Parathyroid adenoma (tissue), 2 donors: Measurements from ENCODE around the gene ENPP7.

ENCODE experiments used
- H2AFZ ChIP-seq: fragments of 300-600 bp; sonication (generic); one replicate; pipeline ENCODE4 v1.7.0; 2017; ENCODE audit warnings: antibody characterized with exemption, mild to moderate bottlenecking
- H3K27ac ChIP-seq: fragments of 300-600 bp; sonication (generic); one replicate; pipeline ENCODE4 v1.7.0; 2017
- H3K27me3 ChIP-seq: fragments of 300-600 bp; sonication (generic); one replicate; pipeline ENCODE4 v1.7.0; 2017; ENCODE audit warnings: low read length; ENCODE audit not compliant: control insufficient read depth, insufficient read depth
- H3K36me3 ChIP-seq: fragments of 300-600 bp; sonication (generic); one replicate; pipeline ENCODE4 v1.7.0; 2017; ENCODE audit warnings: low read length; ENCODE audit not compliant: control insufficient read depth, insufficient read depth
- H3K4me1 ChIP-seq: fragments of 300-600 bp; sonication (generic); one replicate; pipeline ENCODE4 v1.7.0; 2017; ENCODE audit warnings: control low read depth
- H3K4me2 ChIP-seq: fragments of 300-600 bp; sonication (generic); one replicate; pipeline ENCODE4 v1.7.0; 2017; ENCODE audit warnings: low read length
- H3K4me3 ChIP-seq: fragments of 300-600 bp; sonication (generic); one replicate; pipeline ENCODE4 v1.7.0; 2017; ENCODE audit warnings: low read depth, low read length
- H3K79me2 ChIP-seq: fragments of 300-600 bp; sonication (generic); one replicate; pipeline ENCODE4 v1.7.0; 2017; ENCODE audit warnings: control low read depth
- H3K9ac ChIP-seq: fragments of 300-600 bp; sonication (generic); one replicate; pipeline ENCODE4 v1.7.0; 2017; ENCODE audit warnings: mild to moderate bottlenecking
- H3K9me3 ChIP-seq: fragments of 300-600 bp; sonication (generic); one replicate; pipeline ENCODE4 v1.7.0; 2017; ENCODE audit warnings: low read length; ENCODE audit not compliant: control insufficient read depth
- TF ChIP-seq, protein P1 (sequence below): fragments of 300-600 bp; sonication (generic); IDR thresholded peaks from one replicate; pipeline ENCODE4 v1.7.0; 2017; ENCODE audit warnings: antibody characterized with exemption, mild to moderate bottlenecking
- donor health status: primary hyperparathyroidism.

The ENPP7 gene

DNA sequence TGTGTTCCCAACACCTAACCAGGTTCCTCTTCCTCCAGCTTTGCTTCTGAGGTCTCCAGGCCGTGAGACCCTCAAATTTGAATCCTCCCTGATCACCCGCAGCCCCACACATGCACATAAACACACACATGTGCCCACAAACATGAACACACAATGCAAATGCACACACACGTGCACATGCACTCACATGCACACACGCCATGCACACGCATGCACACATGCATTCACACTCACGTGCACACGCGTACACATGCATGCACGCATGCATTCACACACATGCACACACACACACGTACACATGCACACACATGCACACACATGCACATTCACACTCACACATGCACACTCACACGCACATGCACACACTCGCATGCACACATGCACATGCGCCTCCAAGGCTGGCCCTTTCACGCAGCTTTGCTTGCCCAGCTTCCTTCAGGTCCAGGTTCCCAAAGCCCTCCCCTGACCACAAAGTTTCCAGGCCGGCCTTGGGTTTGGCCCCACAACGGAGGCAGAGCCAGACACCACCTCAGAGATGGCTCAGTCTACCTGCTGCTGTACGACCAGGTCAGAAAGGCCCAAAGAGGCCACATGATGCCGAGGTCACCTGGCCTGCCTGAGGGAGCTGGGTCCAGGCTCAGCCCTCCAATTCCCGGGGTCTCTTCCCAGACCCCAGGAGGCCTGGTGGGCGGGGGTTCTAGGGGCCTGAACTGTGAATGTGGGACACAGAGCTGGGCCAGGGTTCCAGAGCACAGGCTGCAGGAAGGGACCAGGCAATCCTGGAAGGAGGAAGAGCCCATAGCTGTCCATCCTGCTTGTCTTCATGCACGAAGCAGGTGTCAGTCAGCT lies 39.5 kb upstream of the ENPP7 start:
- Histone ChIP-seq H3K27me3 (no peaks in the 10 kb centered on the region), H3K36me3 (no peaks in the 10 kb centered on the region), H3K4me1 (no peaks in the 10 kb centered on the region), H3K9me3 (no peaks in the 10 kb centered on the region), H3K27ac (no peak overlapping the region), H3K4me3 (no peak overlapping the region), H3K9ac (no peak overlapping the region), H3K79me2 (no peaks in the 10 kb centered on the region), H3K4me2 (no peak overlapping the region), H2AFZ (no peak overlapping the region)
- TF ChIP-seq, protein P1, sequence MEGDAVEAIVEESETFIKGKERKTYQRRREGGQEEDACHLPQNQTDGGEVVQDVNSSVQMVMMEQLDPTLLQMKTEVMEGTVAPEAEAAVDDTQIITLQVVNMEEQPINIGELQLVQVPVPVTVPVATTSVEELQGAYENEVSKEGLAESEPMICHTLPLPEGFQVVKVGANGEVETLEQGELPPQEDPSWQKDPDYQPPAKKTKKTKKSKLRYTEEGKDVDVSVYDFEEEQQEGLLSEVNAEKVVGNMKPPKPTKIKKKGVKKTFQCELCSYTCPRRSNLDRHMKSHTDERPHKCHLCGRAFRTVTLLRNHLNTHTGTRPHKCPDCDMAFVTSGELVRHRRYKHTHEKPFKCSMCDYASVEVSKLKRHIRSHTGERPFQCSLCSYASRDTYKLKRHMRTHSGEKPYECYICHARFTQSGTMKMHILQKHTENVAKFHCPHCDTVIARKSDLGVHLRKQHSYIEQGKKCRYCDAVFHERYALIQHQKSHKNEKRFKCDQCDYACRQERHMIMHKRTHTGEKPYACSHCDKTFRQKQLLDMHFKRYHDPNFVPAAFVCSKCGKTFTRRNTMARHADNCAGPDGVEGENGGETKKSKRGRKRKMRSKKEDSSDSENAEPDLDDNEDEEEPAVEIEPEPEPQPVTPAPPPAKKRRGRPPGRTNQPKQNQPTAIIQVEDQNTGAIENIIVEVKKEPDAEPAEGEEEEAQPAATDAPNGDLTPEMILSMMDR: no peak

DNA sequence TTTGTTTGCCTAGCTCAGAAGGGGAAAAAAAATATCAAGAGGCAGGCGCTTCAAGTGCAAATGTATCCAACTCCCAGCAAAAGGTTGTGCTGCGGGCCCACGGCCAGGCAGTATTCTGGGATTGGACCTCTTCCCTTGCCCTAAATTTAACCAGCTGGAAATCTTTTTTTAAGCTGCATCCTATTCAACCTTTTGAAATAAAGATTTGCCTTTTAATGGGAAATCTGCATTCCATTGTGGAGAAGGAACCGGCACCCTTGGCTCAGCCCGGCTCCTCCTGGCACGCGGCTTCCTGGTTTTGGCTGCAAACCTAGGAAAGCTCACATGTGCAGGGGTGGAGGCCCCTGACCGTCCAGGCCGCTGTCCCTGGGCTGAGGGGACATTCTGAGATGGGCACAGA lies 38.8 kb upstream of the ENPP7 start:
- H3K4me3 ChIP-seq: no peak overlapping the region
- no peak overlapping the region for H3K4me2 ChIP-seq
- no peak overlapping the region for H3K27ac ChIP-seq
- H2AFZ ChIP-seq: no peak overlapping the region
- H3K27me3 ChIP-seq: no peaks in the 10 kb centered on the region
- H3K4me1 ChIP-seq: no peaks in the 10 kb centered on the region
- TF ChIP-seq, protein P1: no peak
- no peaks in the 10 kb centered on the region for H3K79me2 ChIP-seq
- no peaks in the 10 kb centered on the region for H3K9me3 ChIP-seq
- H3K36me3 ChIP-seq: no peaks in the 10 kb centered on the region
- H3K9ac ChIP-seq: no peak overlapping the region

DNA sequence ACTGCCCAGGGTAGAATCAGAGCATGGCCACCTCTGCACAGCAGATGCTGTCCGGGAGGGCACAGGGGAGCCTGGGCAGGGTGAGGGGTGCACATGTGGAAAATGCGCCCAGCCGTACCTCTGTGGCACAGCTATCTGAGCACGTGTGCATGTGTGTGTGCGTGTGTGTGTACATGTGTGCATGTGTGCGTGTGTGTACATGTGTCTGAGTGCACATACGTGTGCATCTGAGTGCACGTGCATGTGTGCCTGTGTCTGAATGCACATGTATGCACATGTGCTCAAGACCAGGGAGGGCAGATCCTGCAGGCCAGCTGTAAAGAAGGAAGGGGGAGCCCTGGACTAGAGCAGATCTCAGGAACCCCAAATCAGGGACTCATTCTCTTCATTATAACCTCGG lies 37.3 kb upstream of the ENPP7 start:
- Histone ChIP-seq H3K4me1 (no peaks in the 10 kb centered on the region), H2AFZ (no peak overlapping the region), H3K9me3 (no peaks in the 10 kb centered on the region), H3K36me3 (no peaks in the 10 kb centered on the region), H3K9ac (no peak overlapping the region), H3K27ac (no peak overlapping the region), H3K4me2 (no peak overlapping the region), H3K79me2 (no peaks in the 10 kb centered on the region), H3K27me3 (no peaks in the 10 kb centered on the region), H3K4me3 (no peak overlapping the region)
- TF ChIP-seq, protein P1: no peak

DNA sequence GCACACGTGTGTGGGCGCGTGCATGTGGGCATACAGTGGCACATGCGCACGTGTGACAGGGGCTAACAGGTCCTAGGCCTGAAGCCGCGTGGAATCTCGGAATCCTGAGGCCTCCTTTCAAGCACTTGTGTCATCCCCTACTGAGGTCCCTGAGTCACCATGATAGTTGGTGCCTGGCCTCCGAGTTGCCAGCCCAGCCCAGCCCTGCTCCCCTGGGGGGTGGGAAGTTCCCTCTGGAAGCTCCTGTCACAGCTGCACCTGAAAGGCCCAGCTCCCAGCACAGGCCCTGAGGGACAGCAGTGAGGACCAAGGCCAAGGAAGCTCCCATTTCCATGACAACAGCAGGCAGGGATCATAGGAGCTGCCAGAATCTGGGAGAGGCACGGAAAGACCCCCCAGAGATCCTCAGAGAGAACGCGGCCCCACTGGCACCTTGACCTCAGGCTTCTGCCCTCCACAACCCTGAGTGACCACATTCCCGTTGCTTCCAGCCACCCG lies 35.4 kb upstream of the ENPP7 start:
- H3K36me3 ChIP-seq: no peaks in the 10 kb centered on the region
- H3K79me2 ChIP-seq: no peaks in the 10 kb centered on the region
- no peaks in the 10 kb centered on the region for H3K4me1 ChIP-seq
- H3K9me3 ChIP-seq: no peaks in the 10 kb centered on the region
- no peak overlapping the region for H3K4me3 ChIP-seq
- TF ChIP-seq, protein P1: no peak
- no peak overlapping the region for H3K27ac ChIP-seq
- no peaks in the 10 kb centered on the region for H3K27me3 ChIP-seq
- H2AFZ ChIP-seq: no peak overlapping the region
- no peak overlapping the region for H3K9ac ChIP-seq
- no peak overlapping the region for H3K4me2 ChIP-seq
